ENCODE data around the gene G3BP2.
A peak's percentile ranks its signal among the peaks of the same experiment; 100 is the strongest.

Gene G3BP2

GRCh38 chr4:75596061-75596460, 77.2 kb downstream of the G3BP2 start:
- Histone ChIP-seq H3K9me3 (ENCODE audit: low read depth, low read length) (no peaks in the 10 kb centered on the region), H3K9ac (ENCODE audit: insufficient read length) (peak overlapping the region; percentile 80), H3K27ac (peak overlapping the region; percentile 100), H3K4me3 (peak overlapping the region; percentile 69), H3K36me3 (ENCODE audit: insufficient read depth, low read length) (no peaks in the 10 kb centered on the region)
- peak; percentile 93 for DNase-seq (ENCODE audit: low read depth, low spot score)
- TF ChIP-seq FOXP2 (optimal IDR thresholded peaks at IDR 0.05; ENCODE audit: control extremely low read depth, extremely low read length, insufficient read depth) = no peak
- TF ChIP-seq EZH2 (IDR thresholded peaks at IDR 0.05) = no peak
- peak; percentile 47; the same call in 1 of the 2 replicates for TF ChIP-seq POLR2AphosphoS5 (IDR thresholded peaks at IDR 0.05; ENCODE audit: borderline replicate concordance, low read depth, low read length)

GRCh38 chr4:75593393-75593792, 79.8 kb downstream of the G3BP2 start:
- H3K9ac ChIP-seq (ENCODE audit: insufficient read length) = no peak overlapping the region
- no peak for DNase-seq (ENCODE audit: low read depth, low spot score)
- H3K4me3 ChIP-seq = no peak overlapping the region
- peak overlapping the region; percentile 80 for H3K27ac ChIP-seq
- no peaks in the 10 kb centered on the region for H3K36me3 ChIP-seq (ENCODE audit: insufficient read depth, low read length)
- no peak for TF ChIP-seq FOXP2 (optimal IDR thresholded peaks at IDR 0.05; ENCODE audit: control extremely low read depth, extremely low read length, insufficient read depth)
- TF ChIP-seq EZH2 (IDR thresholded peaks at IDR 0.05) = no peak
- TF ChIP-seq POLR2AphosphoS5 (IDR thresholded peaks at IDR 0.05; ENCODE audit: borderline replicate concordance, low read depth, low read length) = no peak
- no peaks in the 10 kb centered on the region; the same call in 1 of the 2 replicates for H3K9me3 ChIP-seq (ENCODE audit: low read depth, low read length)

Data from SK-N-MC (cell line).